ENCODE results near the gene ALKBH2.

ALKBH2 gene

DNA sequence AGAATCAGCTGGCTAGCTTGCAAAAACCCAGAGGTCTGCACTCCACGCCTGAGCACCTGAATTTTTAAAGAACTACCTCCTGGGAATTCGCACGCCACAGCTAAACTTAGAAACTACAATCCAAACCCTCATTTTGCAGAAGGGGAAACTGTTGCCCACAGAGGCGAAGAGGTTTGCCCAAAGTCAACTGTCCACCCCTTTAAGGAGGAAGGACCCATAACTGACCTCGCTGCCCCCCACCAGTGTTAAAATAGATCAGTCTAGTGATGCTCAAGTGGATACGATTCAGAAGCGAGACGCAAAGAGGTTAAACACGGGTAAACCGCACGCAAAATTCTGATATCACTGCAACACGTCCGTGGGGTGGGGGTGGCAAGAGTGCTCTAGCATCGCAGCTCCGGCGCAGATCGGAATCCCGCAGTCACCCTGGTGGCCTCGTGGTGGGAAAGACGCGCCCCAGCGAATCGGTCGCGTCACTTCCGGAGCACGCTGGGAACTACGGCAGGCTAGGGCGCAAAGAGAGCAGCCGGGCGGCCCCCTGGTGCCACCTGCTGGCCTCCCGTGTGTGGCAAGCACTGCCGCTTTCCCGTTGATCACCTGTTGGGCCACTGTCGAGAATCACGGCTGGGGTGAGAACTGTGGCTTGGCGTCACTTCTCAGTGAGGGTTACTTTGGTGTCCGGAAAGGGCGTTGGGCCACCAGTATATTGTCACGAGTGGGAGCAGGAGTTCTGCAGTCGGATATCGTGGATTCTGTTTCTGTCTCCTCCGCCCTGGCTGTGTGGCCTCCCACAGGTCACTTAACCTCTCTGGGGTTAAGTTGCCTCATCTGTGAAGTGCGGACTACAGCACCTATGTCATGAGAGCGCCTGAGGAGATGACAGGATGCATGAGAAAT, at the start of gene ALKBH2:
Gene ALKBH2 (minus strand): TSS at position 451 of the 897 bp plus-strand sequence. CDS start 686 bp downstream, outside the sequence.
- peak; percentile 84 for DNase-seq (ENCODE audit: insufficient read length, low spot score)
- no peak for FAIRE-seq
- peak; percentile 92 for TF ChIP-seq CTCF (IDR thresholded peaks at IDR 0.05; ENCODE audit: insufficient read depth, missing control alignments)

- FAIRE-seq (no peak), DNase-seq (ENCODE audit: insufficient read length, low spot score) (no peak)
- TF ChIP-seq CTCF (IDR thresholded peaks at IDR 0.05; ENCODE audit: insufficient read depth, missing control alignments), result no peak
Observed at GRCh38 chr12:109140560-109140959, 47.3 kb upstream of the ALKBH2 start.

GRCh38 chr12:109139791-109140190, 46.5 kb upstream of the ALKBH2 start:
- TF ChIP-seq CTCF (IDR thresholded peaks at IDR 0.05; ENCODE audit: insufficient read depth, missing control alignments), result no peak
- FAIRE-seq, result no peak
- no peak for DNase-seq (ENCODE audit: insufficient read length, low spot score)

- no peak for FAIRE-seq
- no peak for TF ChIP-seq CTCF (IDR thresholded peaks at IDR 0.05; ENCODE audit: insufficient read depth, missing control alignments)
- no peak for DNase-seq (ENCODE audit: insufficient read length, low spot score)
Observed at GRCh38 chr12:109139360-109139759, 46.1 kb upstream of the ALKBH2 start.

GRCh38 chr12:109137055-109137454, 43.8 kb upstream of the ALKBH2 start:
- no peak for TF ChIP-seq CTCF (IDR thresholded peaks at IDR 0.05; ENCODE audit: insufficient read depth, missing control alignments)
- DNase-seq (ENCODE audit: insufficient read length, low spot score) (no peak), FAIRE-seq (no peak)

GRCh38 chr12:109134186-109134917, 41.1 kb upstream of the ALKBH2 start:
- no peak for DNase-seq (ENCODE audit: insufficient read length, low spot score)
- TF ChIP-seq CTCF (IDR thresholded peaks at IDR 0.05; ENCODE audit: insufficient read depth, missing control alignments), result no peak
- FAIRE-seq, result no peak

Data from D721Med (cell line).